GM12801 (cell line): ENCODE results near the gene SMAD3.

Experiments
- CTCF ChIP-seq: IDR thresholded peaks from one replicate; pipeline ENCODE4 v1.5.1; 2011; ENCODE audit warnings: control low read depth; ENCODE audit not compliant: insufficient read length; ENCODE audit errors: extremely low read depth

The SMAD3 gene

GRCh38 chr15:67089217-67090193 lies 24.1 kb downstream of the SMAD3 start:
- no peak for TF ChIP-seq CTCF

- no peak for TF ChIP-seq CTCF
Measured at GRCh38 chr15:67090297-67091070, 25.1 kb downstream of the SMAD3 start.

- no peak for TF ChIP-seq CTCF
Measured at GRCh38 chr15:67091071-67091979, 25.9 kb downstream of the SMAD3 start.

GRCh38 chr15:67091980-67092677 lies 26.7 kb downstream of the SMAD3 start:
- TF ChIP-seq CTCF = no peak

DNA sequence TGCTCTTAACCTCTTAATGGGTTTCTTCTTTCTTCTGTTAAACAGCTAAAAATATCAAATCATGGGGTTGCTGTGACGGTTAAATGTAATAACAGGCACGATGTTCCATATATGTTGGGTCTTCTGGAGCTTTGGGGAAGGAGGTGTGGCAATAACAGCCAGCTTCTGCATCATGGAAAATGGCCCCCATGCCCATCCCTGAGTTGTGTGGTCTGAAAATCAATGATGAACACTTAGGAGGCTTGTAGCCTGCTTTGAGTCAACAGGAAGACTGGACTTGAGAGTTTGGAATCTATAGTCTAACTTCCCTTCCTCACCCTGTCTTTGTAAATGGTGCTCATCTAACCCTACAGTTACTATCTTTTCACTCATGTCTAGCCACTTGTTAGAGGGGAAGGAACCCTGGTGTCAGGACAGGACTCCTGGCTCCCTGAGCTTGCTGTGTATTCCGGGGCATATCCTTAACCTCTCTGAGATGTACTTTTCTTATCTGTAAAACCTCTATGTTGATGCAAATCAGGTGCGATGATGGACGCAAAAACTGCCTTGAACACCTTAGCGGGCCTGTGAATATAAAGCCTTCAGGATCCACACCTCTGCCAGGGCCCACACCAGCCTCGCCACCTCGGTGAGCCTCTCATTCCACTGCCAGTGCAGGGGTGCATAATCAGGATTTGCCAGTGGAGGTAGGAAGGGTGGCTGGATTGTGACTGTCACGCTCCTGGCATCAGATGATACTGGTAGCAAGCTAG lies 27.5 kb downstream of the SMAD3 start:
- no peak for TF ChIP-seq CTCF

DNA sequence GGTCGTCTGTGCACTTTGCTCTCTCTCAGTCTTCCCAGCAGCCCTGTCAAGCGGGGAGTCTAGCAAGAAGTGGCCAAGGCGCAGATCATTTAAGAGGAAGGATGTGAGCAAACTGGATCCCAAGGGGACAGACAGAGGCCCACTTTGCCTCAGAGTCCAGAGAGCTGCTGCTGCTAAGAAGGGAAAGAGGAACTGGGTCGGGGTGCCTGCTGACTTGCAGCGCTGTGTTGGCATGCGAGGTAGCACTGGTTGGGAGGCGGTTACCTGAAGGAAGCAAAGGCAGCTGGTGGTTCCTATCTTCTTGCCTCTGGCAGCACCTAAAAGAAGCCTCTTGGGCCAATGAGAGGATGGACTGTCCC lies 28.1 kb downstream of the SMAD3 start:
- no peak for TF ChIP-seq CTCF
